HG03520 (cell line): ENCODE results near the gene C1QTNF7.

Experiments used
- ATAC-seq: cut with Tn5 transposase; IDR thresholded peaks from one replicate; pipeline ENCODE4 v1.9.1; 2021; ENCODE audit warnings: mild to moderate bottlenecking, moderate library complexity; ENCODE audit not compliant: unreplicated experiment

The C1QTNF7 gene

GRCh38 chr4:15413623-15414019 is 14.2 kb upstream of the C1QTNF7 start:
- no peak for ATAC-seq

- ATAC-seq = no peak
Observed at GRCh38 chr4:15414551-15415091, 13.2 kb upstream of the C1QTNF7 start.

- ATAC-seq = no peak
Observed at GRCh38 chr4:15416357-15417232, 11.2 kb upstream of the C1QTNF7 start.

- no peak for ATAC-seq
Observed at GRCh38 chr4:15417233-15417660, 10.6 kb upstream of the C1QTNF7 start.

- ATAC-seq = no peak
Observed at GRCh38 chr4:15418956-15419355, 8.9 kb upstream of the C1QTNF7 start.

GRCh38 chr4:15420642-15421041 is 7.2 kb upstream of the C1QTNF7 start:
- no peak for ATAC-seq

GRCh38 chr4:15423285-15423711 is 4.5 kb upstream of the C1QTNF7 start:
- no peak for ATAC-seq

- ATAC-seq = no peak
Observed at GRCh38 chr4:15425520-15425919, 2.3 kb upstream of the C1QTNF7 start.

GRCh38 chr4:15427161-15427560 is 672 bp upstream of the C1QTNF7 start:
- no peak for ATAC-seq

GRCh38 chr4:15428611-15429010 is 778 bp downstream of the C1QTNF7 start:
- no peak for ATAC-seq

- no peak for ATAC-seq
Observed at GRCh38 chr4:15434091-15434490, 6.3 kb downstream of the C1QTNF7 start.

- ATAC-seq = no peak
Observed at GRCh38 chr4:15434676-15435075, 6.8 kb downstream of the C1QTNF7 start.

GRCh38 chr4:15436513-15436912 is 8.7 kb downstream of the C1QTNF7 start:
- ATAC-seq = no peak

GRCh38 chr4:15438939-15439524 is 11.2 kb downstream of the C1QTNF7 start:
- no peak for ATAC-seq

- no peak for ATAC-seq
Observed at GRCh38 chr4:15443371-15444160, 15.7 kb downstream of the C1QTNF7 start.

GRCh38 chr4:15444276-15444675 is 16.4 kb downstream of the C1QTNF7 start:
- ATAC-seq = no peak

GRCh38 chr4:15444879-15445547 is 17.2 kb downstream of the C1QTNF7 start:
- ATAC-seq = no peak

GRCh38 chr4:15451181-15451865 is 23.5 kb downstream of the C1QTNF7 start:
- ATAC-seq = no peak

GRCh38 chr4:15451866-15452765 is 24.3 kb downstream of the C1QTNF7 start:
- no peak for ATAC-seq
